AG09319 (cell line): ENCODE data around the gene GPR89A.

Experiments used
- DNase-seq: peaks from one replicate; pipeline ENCODE4 v3.0.0-alpha.2; 2010; ENCODE audit warnings: low read depth; ENCODE audit errors: extremely low read depth
- CTCF ChIP-seq: IDR thresholded peaks from 2 replicates; pipeline ENCODE4 v1.5.1; 2011; ENCODE audit warnings: low read depth, mild to moderate bottlenecking, inconsistent platforms, low read length, moderate library complexity

The GPR89A gene

GRCh38 chr1:145707183-145707867 is 99.5 kb downstream of the GPR89A start, which contains the start of gene PDZK1:
PDZK1 (minus strand) TSS chr1:145707368; CDS start chr1:145688021, 19,347 bp downstream.
- TF ChIP-seq CTCF: no peak
- DNase-seq: no peak

- DNase-seq: no peak
- TF ChIP-seq CTCF: no peak
Observed at GRCh38 chr1:145708063-145708462, 100.3 kb downstream of the GPR89A start.

DNA sequence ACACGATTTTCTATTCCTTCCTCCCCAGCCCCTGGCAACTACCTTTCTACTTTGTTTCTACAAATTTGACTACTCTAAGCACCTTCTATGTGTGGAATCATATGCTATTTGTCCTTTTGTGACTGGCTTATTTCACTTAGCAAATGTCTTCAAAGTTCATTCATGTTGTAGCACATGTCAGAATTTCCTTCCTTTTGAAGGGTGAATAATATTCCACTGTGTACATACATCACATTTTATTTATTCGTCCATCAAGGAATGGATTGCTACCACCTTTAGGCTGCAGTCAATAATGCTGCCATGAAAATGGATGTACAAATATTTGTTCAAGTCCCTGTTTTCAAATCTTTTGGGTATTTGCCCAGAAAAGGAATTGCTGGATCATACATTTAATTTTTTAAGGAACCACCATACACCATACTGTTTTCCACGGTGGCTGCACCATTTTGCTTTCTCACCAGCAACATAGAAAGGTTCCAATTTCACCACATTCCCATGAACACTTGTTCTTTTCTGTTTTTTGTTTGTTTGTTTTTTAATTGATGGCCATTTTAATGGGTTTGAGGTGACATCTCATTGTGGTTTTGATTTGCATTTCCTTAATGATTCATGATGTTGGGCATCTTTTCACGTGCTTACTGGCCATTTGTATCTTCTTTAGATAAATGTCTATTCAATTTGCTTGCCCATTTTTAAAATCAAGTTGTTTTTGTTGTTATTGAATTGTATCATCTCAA is 102.7 kb downstream of the GPR89A start:
- no peak for TF ChIP-seq CTCF
- DNase-seq: no peak

DNA sequence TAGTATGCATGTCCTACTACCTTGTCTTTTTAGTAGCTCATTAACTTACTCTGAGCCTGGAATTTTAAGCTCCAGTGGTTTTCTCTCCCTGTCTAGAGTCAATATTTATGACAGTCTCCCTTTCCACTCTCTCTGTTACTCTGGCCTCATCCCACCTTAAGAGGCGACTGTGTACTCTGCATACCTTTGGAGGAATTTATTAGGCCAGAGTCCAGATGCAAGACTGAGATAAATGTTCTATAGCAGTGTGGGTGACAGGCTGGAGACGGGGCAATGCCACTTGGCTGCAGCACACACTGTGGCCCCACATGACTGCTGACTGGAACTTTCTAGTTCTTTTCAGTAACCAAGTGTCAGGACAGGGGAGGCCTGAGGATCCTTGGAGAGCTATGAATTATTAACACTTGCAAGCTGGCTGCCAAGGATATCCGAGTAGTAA is 103.4 kb downstream of the GPR89A start:
- no peak for DNase-seq
- TF ChIP-seq CTCF: no peak

- TF ChIP-seq CTCF: no peak
- DNase-seq: no peak
Observed at GRCh38 chr1:145714524-145715111, 106.8 kb downstream of the GPR89A start.

GRCh38 chr1:145716641-145717345 is 109.0 kb downstream of the GPR89A start:
- no peak for TF ChIP-seq CTCF

More at GRCh38 chr1:145716641-145717345, 109.0 kb downstream of the GPR89A start:
- no peak for DNase-seq
